HepG2 (cell line): Measurements from ENCODE around the gene SREBF1. TPM values are rescaled to one million over a fixed set of nuclear protein-coding genes. Genes with fewer than 3 reads are reported as not detected.

Source experiments
- ATAC-seq: fragments of 200-7000 bp; cut with Tn5 transposase; 3 replicates; pipeline ENCODE4 v1.9.1; 2020; ENCODE audit warnings: mild to moderate bottlenecking, moderate library complexity
- BruUV-seq: library from RNA; stranded (reverse); fragments of 400-500 nt; replicated peaks from 2 replicates; lab custom pipeline; 2021; lab: Mats Ljungman, UMichigan
- CTCF ChIA-PET: fragments of 300-600 bp; formaldehyde crosslinking; extraction: SDS; loops from one replicate; lab custom pipeline; 2021; ENCODE audit warnings: low total read pairs, inconsistent platforms, low intra/inter-chr PET ratio; lab: Yijun Ruan, JAX
- POLR2A ChIA-PET: fragments of 350-600 bp; sonication (Branson Sonifier 250); formaldehyde crosslinking; loops from one replicate; lab custom pipeline; 2020; ENCODE audit warnings: antibody characterized with exemption, inconsistent platforms; lab: Yijun Ruan, JAX
- DNase-seq: peaks from one replicate; pipeline ENCODE4 v3.0.0-alpha.2; 2015; ENCODE audit warnings: low spot score
- FAIRE-seq: peaks from 3 replicates; lab custom pipeline; 2011; peaks lifted over from hg19 to GRCh38; lab: Jason Lieb, UNC
- H2AFZ ChIP-seq: one replicate; pipeline ENCODE4 v1.6.1; 2011; ENCODE audit warnings: low read length, inconsistent platforms
- H3K27ac ChIP-seq: fragments of 300-600 bp; 3 replicates; pipeline ENCODE4 v1.8.0; 2011; ENCODE audit warnings: mixed run types, mild to moderate bottlenecking, mixed read lengths, low read length, inconsistent platforms; ENCODE audit not compliant: insufficient read depth; ENCODE audit errors: extremely low read length
- H3K27me3 ChIP-seq, 2 experiments: fragments of 200-600 bp in 1 of 2; 2 replicates in 1 of 2; 3 replicates in 1 of 2; pipeline versions ENCODE4 v1.6.0 to v1.8.0; 2011; ENCODE audit warnings: low read length in 2 of 2, mild to moderate bottlenecking in 2 of 2, moderate library complexity in 2 of 2, inconsistent platforms in 1 of 2; ENCODE audit not compliant: insufficient read depth in 2 of 2, control insufficient read depth in 1 of 2
- H3K36me3 ChIP-seq, 2 experiments: fragments of 200-600 bp in 1 of 2; replicated peaks in 1 of 2; 2 replicates in 1 of 2; 3 replicates in 1 of 2; pipeline versions ENCODE4 v1.5.1 to v1.8.0; 2011; ENCODE audit warnings: low read length in 2 of 2, inconsistent platforms in 1 of 2; ENCODE audit not compliant: insufficient read depth in 2 of 2, control insufficient read depth in 1 of 2
- H3K4me1 ChIP-seq: 2 replicates; pipeline ENCODE4 v1.5.1; 2012; ENCODE audit warnings: low read length, inconsistent platforms; ENCODE audit not compliant: insufficient read depth
- H3K4me2 ChIP-seq: 2 replicates; pipeline ENCODE4 v1.6.0; 2011; ENCODE audit warnings: low read depth, low read length, inconsistent platforms
- H3K4me3 ChIP-seq, 3 experiments: fragments of 200-600 bp in 1 of 3; sonication (generic), shearing (Covaris generic) in 1 of 3; replicated peaks in 1 of 3; 2 replicates each; pipeline ENCODE4 v1.5.1; 2011 to 2016; ENCODE audit warnings: low read length in 3 of 3, inconsistent platforms in 2 of 3, low read depth in 2 of 3, mild to moderate bottlenecking in 2 of 3, control low read depth in 1 of 3, mixed read lengths in 1 of 3; ENCODE audit not compliant: insufficient read depth in 1 of 3
- H3K79me2 ChIP-seq: one replicate; pipeline ENCODE4 v1.6.1; 2011; ENCODE audit warnings: low read length, inconsistent platforms; ENCODE audit not compliant: insufficient read depth
- H3K9ac ChIP-seq: 2 replicates; pipeline ENCODE4 v1.6.0; 2011; ENCODE audit warnings: mild to moderate bottlenecking, low read depth, low read length, inconsistent platforms; ENCODE audit not compliant: insufficient read depth
- H3K9me3 ChIP-seq: 2 replicates; pipeline ENCODE4 v1.5.1; 2012; ENCODE audit warnings: mild to moderate bottlenecking, low read length
- H4K20me1 ChIP-seq: 2 replicates; pipeline ENCODE4 v1.6.0; 2011; ENCODE audit warnings: inconsistent platforms, mild to moderate bottlenecking, low read length, moderate library complexity; ENCODE audit not compliant: insufficient read depth
- ADNP ChIP-seq: sonication (generic); formaldehyde crosslinking; IDR thresholded peaks from 2 replicates; pipeline ENCODE4 v1.4.0; 2020; ENCODE audit warnings: missing genetic modification reagents
- ARNTL ChIP-seq: sonication (generic); formaldehyde crosslinking; IDR thresholded peaks from 2 replicates; pipeline ENCODE4 v1.4.0; 2020; ENCODE audit warnings: mild to moderate bottlenecking, missing genetic modification reagents
- ELF4 ChIP-seq: sonication (generic); formaldehyde crosslinking; IDR thresholded peaks from 2 replicates; pipeline ENCODE4 v1.5.0; 2020; ENCODE audit warnings: missing genetic modification reagents, mild to moderate bottlenecking, moderate library complexity, borderline replicate concordance
- ETV5 ChIP-seq: IDR thresholded peaks from 2 replicates; pipeline ENCODE4 v1.6.1; 2018; ENCODE audit warnings: missing biosample characterization, missing genetic modification reagents, inconsistent platforms, borderline replicate concordance
- PAF1 ChIP-seq: IDR thresholded peaks from 2 replicates; pipeline ENCODE4 v1.6.1; 2016; ENCODE audit warnings: missing genetic modification reagents, missing compliant biosample characterization
- PITX1 ChIP-seq: sonication (generic); formaldehyde crosslinking; IDR thresholded peaks from 2 replicates; pipeline ENCODE4 v1.5.1; 2020; ENCODE audit warnings: mild to moderate bottlenecking, missing genetic modification reagents
- POGZ ChIP-seq: sonication (generic); formaldehyde crosslinking; IDR thresholded peaks from 2 replicates; pipeline ENCODE4 v1.4.0; 2020; ENCODE audit warnings: mild to moderate bottlenecking, missing genetic modification reagents
- RAD51 ChIP-seq: fragments of 450-650 bp; IDR thresholded peaks from 2 replicates; pipeline ENCODE4 v1.6.1; 2016; ENCODE audit warnings: borderline replicate concordance
- ZMYM2 ChIP-seq: sonication (generic); formaldehyde crosslinking; IDR thresholded peaks from 2 replicates; pipeline ENCODE4 v1.8.0; 2022; ENCODE audit warnings: mild to moderate bottlenecking, missing genetic modification reagents
- ZNF136 ChIP-seq: sonication (generic); formaldehyde crosslinking; IDR thresholded peaks from 2 replicates; pipeline ENCODE4 v1.8.1; 2022; ENCODE audit warnings: low read depth, mild to moderate bottlenecking, moderate library complexity, missing genetic modification reagents
- ZNF746 ChIP-seq: sonication (generic); formaldehyde crosslinking; IDR thresholded peaks from 2 replicates; pipeline ENCODE4 v1.8.0; 2022; ENCODE audit warnings: mild to moderate bottlenecking, missing genetic modification reagents
- ZNF770 ChIP-seq: sonication (generic); formaldehyde crosslinking; IDR thresholded peaks from 2 replicates; pipeline ENCODE4 v1.5.0; 2020; ENCODE audit warnings: mild to moderate bottlenecking, missing genetic modification reagents
- WGBS: methylation state at CpG from one replicate; pipeline ENCODE4 v1.1.6; 2017; ENCODE audit warnings: low lambda C conversion rate; 5-methylcytosine and 5-hydroxymethylcytosine counted together
- in situ Hi-C: cut with HindIII; loops from 2 replicates; pipeline ENCODE4 v1.10.0; 2017; ENCODE audit warnings: low pct_unique_long_range_greater_than_20kb; ENCODE audit not compliant: extremely low pct_ligation_motif_present
- intact Hi-C: fragments of 100-400 bp; cut with micrococcal nuclease; formaldehyde crosslinking; loops from one replicate; pipeline ENCODE4 v1.10.0; 2022; ENCODE audit not compliant: unreplicated experiment
- polyA plus RNA-seq, 8 experiments: library from polyadenylated mRNA; depleted of rRNA in 3 of 8; stranded (reverse) in 7 of 8; unstranded in 1 of 8; fragments of >200 nt; fragmentation: Illumina TruSeq in 4 of 8; extraction: Trizol in 4 of 8; gene quantifications; 2 replicates each; pipeline versions ENCODE4 v1.2.1 to v1.2.3, GENCODE V29; 2011 to 2016; ENCODE audit warnings: low read depth in 4 of 8, missing spikeins in 1 of 8, mixed read lengths in 1 of 8; ENCODE audit not compliant: insufficient read depth in 1 of 8
- total RNA-seq, 5 experiments: library from RNA; depleted of rRNA; stranded (reverse); fragments of >200 nt; fragmentation: Illumina TruSeq; extraction: Trizol; gene quantifications; 2 replicates each; pipeline ENCODE4 v1.2.3, GENCODE V29; 2016; ENCODE audit warnings: low read depth in 1 of 5

The SREBF1 gene
- total and polyA plus RNA-seq, 2 of the 13 experiments (the other 11 are each of a cell fraction or from before 2014, with no cell fraction given): 34.3 to 38.0 TPM

- CTCF ChIA-PET: no interaction called here
- POLR2A ChIA-PET: interaction anchor here (8.6 kb wide), 1 partner anchor 11 kb away, joined by 69 read pairs; the partner anchor contains the start of gene SREBF1
- in situ Hi-C loops: no loop called here
Measured at GRCh38 chr17:17826342-17826713, 10.5 kb downstream of the SREBF1 start.

More at GRCh38 chr17:17826342-17826713, 10.5 kb downstream of the SREBF1 start:
- intact Hi-C loops: no loop called here
- H3K9ac ChIP-seq: no peak overlapping the region
- peaks cover 96% of the 10 kb centered on the region for H3K4me1 ChIP-seq
- no TSS peak for BruUV-seq
- H3K4me2 ChIP-seq: no peak overlapping the region
- peaks cover 70% of the 10 kb centered on the region; the same call in 1 of the 2 replicates for H4K20me1 ChIP-seq
- H3K9me3 ChIP-seq: no peaks in the 10 kb centered on the region
- H2AFZ ChIP-seq: no peak overlapping the region
- H3K27me3 ChIP-seq: no peaks in the 10 kb centered on the region
- no peak for FAIRE-seq
- DNase-seq: no peak
- ATAC-seq: no peak
- TF ChIP-seq ELF4 (CRISPR knock-in tag) (no peak), ZNF746 (CRISPR knock-in tag) (no peak), ZNF770 (CRISPR knock-in tag) (no peak), ADNP (CRISPR knock-in tag) (no peak), PITX1 (CRISPR knock-in tag) (no peak), ZMYM2 (CRISPR knock-in tag) (no peak), POGZ (no peak), ETV5 (no peak), RAD51 (no peak), ARNTL (CRISPR knock-in tag) (no peak), PAF1 (CRISPR knock-in tag) (no peak), ZNF136 (no peak)
- 100% methylated on average over 1 of the region's 2 CpGs for WGBS
- H3K36me3 ChIP-seq: peaks cover 19 to 47% of the 10 kb centered on the region in 2 experiments
- no peak overlapping the region for H3K4me3 ChIP-seq
- H3K27ac ChIP-seq: peak overlapping the region; percentile 93
- H3K79me2 ChIP-seq: peaks cover 90% of the 10 kb centered on the region
